ENCODE results near the gene B3GAT1.

B3GAT1 gene

DNA sequence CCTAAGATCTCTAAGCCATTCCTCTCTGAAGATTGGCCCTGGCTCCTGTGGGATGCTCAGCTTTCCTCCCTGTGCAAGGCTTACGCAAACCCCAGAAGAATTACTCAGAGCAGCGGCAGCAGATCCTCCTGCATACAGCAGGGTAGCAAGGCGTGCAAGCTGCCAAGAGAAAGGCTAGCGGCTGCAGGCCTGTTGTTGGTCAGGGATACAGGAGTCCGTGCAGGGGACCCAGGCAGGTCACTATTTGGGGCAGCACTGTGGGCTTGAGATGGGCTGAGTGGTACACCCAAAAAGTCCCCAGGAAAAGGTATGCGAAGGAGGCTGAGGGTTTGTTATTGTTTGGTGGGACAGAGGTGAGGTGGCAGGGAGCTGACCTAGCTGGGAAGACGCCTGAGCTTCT, 78.7 kb downstream of the B3GAT1 start:
- no peak for TF ChIP-seq ZNF274 (IDR thresholded peaks at IDR 0.05; ENCODE audit: low read depth, low read length)

GRCh38 chr11:134332782-134333181, 79.3 kb downstream of the B3GAT1 start:
- TF ChIP-seq ZNF274 (IDR thresholded peaks at IDR 0.05; ENCODE audit: low read depth, low read length), result no peak
- no peak overlapping the region for H3K4me3 ChIP-seq (ENCODE audit: low read length)

More for the DNA sequence above, 78.7 kb downstream of the B3GAT1 start:
- no peak overlapping the region for H3K4me3 ChIP-seq (ENCODE audit: low read length)

DNA sequence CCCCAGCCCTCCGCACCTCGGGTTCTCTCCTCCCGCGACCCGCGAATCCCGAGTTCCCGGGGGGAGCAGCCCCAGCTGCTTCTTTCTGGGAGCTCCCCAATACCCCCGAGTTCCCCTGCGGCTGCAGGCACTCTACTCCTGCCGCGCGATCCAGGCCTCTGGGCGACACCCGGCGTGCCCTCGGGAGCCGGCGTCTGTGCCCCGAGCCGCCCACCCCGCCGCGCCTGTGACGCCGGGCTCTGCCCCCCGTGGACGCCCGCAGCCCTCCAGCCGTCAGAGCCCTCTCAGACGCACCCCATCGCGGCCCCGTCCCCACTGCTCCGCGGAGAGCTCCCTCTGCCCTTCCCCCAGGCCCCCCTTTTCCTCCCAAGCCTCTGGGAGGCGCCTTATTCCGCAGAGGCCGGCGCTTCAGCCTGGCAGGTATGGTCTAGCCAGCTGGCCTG, 79.8 kb downstream of the B3GAT1 start:
- no peak for TF ChIP-seq ZNF274 (IDR thresholded peaks at IDR 0.05; ENCODE audit: low read depth, low read length)
- peak overlapping the region; percentile 33; the same call in 1 of the 2 replicates for H3K4me3 ChIP-seq (ENCODE audit: low read length)

GRCh38 chr11:134331354-134332188, 80.5 kb downstream of the B3GAT1 start, which contains the start of gene GLB1L2:
Gene GLB1L2 (plus strand): TSS chr11:134331988. CDS start chr11:134332062, 74 bp downstream.
- H3K4me3 ChIP-seq (ENCODE audit: low read length), result peak within 1 kb of the TSS; percentile 37; the same call in 1 of the 2 replicates
- TF ChIP-seq ZNF274 (IDR thresholded peaks at IDR 0.05; ENCODE audit: low read depth, low read length), result no peak

DNA sequence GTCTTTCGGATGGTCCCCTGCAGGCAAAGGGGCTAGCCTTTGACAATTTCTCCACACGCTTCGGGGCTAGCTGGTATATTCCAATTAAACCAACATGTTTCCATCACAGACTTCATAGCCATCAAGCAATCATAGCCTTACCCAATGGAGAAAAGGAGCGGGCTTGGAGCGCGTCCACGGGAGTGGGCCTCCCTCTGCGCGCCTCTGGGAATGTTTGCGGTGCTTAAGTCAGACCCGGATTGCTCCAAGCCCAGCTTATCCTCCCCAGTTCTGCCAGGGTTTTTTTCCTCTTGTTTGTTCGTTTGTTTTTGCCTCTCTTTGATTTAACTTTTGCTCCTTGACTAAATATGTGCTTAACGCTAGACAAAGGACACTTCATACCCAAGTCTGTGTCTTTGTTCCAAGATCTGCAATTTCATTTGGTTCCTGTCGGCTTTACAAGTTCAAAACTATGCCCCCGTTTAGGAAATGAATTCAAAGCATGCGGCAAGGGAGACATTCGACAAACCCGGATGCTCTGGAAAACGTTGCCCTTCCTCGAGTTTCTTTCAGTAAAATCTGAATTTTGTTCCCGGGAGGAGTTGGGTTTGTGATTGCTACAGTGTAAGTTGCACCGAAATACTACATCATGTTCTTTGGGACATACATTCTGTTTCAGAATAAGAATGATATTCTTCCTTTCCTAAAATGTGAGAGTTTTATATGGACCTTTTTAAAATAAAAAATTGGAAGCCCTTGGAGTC, 81.3 kb downstream of the B3GAT1 start:
- no peak for TF ChIP-seq ZNF274 (IDR thresholded peaks at IDR 0.05; ENCODE audit: low read depth, low read length)
- no peak overlapping the region for H3K4me3 ChIP-seq (ENCODE audit: low read length)

Measured in GM08714 (cell line).